HG02610 (cell line): ENCODE data around the gene PREPL.
"Not testable (repeated sequence)": the region's sequence is repeated elsewhere in the genome, so short reads cannot be mapped to it uniquely, and the experiment has no call there.

Source experiments
- ATAC-seq: cut with Tn5 transposase; IDR thresholded peaks from one replicate; pipeline ENCODE4 v1.9.1; 2021; ENCODE audit warnings: mild to moderate bottlenecking, moderate library complexity; ENCODE audit not compliant: unreplicated experiment

PREPL gene

GRCh38 chr2:44361330-44362206 lies at the start of gene PREPL, which contains the start of gene CAMKMT:
PREPL (minus strand) TSS chr2:44361494; CDS start chr2:44346342, 15,152 bp downstream.
CAMKMT (plus strand) TSS chr2:44361947.
- ATAC-seq: peak; percentile 70

- ATAC-seq: no peak
Observed at GRCh38 chr2:44398243-44398897, 37.1 kb upstream of the PREPL start.

GRCh38 chr2:44397447-44398175 lies 36.3 kb upstream of the PREPL start:
- no peak for ATAC-seq

- no peak for ATAC-seq
Observed at GRCh38 chr2:44392338-44392943, 31.1 kb upstream of the PREPL start.

- no peak for ATAC-seq
Observed at GRCh38 chr2:44389895-44390294, 28.6 kb upstream of the PREPL start.

GRCh38 chr2:44388877-44389276 lies 27.6 kb upstream of the PREPL start:
- no peak for ATAC-seq

- ATAC-seq: not testable (repeated sequence)
Observed at GRCh38 chr2:44385226-44385625, 23.9 kb upstream of the PREPL start.

DNA sequence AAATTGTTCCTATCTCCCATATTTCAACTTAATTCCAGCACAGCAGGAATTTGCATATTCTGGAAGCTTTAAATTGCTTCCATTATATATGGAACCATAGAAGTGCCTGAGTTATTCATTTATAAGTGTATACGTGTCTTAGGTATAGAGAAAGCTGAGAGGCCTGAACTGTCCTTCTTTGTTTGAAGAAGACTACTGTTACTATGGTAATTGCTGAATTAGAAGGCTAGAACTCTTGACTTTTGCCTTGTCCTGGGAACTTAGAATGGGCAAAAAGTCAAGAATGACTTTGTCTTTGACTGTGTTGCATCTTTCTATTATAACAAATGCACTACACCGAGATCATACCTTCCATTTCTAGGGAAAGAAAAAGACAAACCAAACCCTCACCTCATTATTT lies 16.2 kb upstream of the PREPL start:
- ATAC-seq: no peak

GRCh38 chr2:44372246-44372645 lies 11.0 kb upstream of the PREPL start:
- ATAC-seq: no peak

- no peak for ATAC-seq
Observed at GRCh38 chr2:44371445-44371844, 10.2 kb upstream of the PREPL start.

GRCh38 chr2:44369392-44369791 lies 8.1 kb upstream of the PREPL start:
- ATAC-seq: no peak

DNA sequence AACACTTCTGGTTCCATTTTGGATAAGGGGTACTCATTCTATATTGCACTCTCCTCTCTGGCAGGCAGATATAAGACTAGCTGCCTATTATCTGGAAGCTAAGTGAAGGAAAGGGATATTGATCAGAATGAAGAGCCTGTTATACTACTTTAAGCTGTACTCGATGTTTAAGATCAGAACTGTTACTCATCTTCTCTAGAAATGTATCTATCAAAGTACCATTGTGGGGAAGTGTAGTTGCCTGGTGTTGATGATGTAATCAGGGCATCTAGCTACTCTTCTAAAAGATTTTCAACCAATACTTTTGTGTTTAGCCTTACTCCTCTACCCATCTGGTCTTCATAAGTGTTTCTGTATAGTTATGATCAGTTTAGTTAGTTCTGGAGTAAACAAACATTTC lies 6.3 kb upstream of the PREPL start:
- no peak for ATAC-seq

DNA sequence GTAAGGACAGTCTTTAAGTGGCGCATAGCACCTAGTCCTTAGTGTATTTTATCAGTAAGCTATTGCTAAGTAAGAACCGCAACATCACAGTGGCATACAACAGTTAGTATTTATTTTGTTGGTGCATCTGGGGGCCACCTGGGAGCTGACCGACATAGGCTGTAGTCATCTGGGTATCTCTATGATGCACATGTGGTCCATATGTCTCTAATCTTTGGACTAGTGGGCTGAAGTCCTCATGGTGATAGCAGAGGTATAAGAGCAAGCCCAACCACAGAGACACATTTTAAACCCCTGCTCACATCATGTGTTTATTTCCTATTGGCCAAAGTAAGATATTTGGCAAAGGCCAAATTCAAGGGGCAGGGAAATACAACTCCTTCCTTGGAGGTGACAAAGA lies 3.3 kb upstream of the PREPL start:
- no peak for ATAC-seq

DNA sequence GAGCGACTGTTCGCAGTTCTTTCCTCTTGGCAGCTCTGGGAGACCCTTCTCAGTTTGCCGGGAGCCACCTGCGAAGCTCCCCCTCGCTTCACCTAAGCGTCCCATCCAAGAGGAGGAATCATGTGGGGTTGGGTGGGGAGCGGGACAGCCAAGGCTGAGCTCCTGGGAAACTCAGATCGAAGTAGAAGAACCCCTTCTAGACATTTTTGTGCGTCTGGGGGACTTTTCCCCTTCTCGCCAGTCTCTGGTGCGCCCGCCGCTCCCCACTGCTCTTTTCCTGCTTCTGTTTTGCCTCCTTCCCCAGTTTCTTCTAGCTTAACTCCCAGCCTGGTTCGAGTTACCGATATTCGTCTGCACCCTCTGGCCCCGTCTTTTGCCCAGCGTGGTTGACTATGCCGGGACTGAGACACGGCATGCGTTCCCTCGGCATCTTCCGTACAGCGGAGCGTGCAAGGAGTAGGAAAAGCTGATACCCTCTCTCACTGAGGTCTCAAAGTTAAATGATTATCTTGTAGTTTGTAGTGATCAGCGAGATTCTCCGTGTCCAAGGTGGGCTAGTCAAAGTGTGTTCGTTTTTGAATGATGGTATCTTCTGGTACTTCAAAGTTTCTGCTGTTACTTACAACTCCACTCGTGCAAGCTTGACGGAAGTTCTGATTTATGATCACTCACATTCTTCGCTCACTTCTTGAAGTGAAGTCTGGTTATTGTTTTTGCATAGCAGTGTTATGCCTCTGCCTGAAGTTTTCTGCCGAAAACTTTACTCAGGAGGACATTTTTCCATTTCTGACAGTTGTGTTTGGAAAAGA lies 1.1 kb upstream of the PREPL start:
- ATAC-seq: peak; percentile 24

- peak; percentile 12 for ATAC-seq
Observed at GRCh38 chr2:44360749-44361329, 455 bp downstream of the PREPL start.

GRCh38 chr2:44358503-44358902 lies 2.8 kb downstream of the PREPL start:
- ATAC-seq: peak; percentile 43

- ATAC-seq: no peak
Observed at GRCh38 chr2:44354761-44355160, 6.5 kb downstream of the PREPL start.

GRCh38 chr2:44352510-44352909 lies 8.8 kb downstream of the PREPL start:
- no peak for ATAC-seq

GRCh38 chr2:44351676-44352075 lies 9.6 kb downstream of the PREPL start:
- no peak for ATAC-seq

DNA sequence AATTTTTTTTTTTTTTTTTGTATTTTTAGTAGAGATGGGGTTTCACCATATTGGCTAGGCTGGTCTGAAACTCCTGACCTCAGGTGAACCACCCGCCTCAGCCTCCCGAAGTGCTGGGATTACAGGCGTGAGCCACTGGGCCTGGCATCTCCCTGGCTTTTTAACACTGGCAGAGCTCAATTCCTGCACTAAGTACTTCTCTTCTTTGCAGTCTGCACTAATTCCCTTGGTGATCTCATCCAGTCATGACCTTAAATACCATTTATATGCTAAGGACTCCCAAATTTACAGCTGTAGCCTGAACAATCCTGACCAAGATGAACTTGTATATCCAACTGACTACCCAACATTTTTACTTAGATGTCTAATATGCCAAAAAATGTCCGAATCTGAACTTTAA lies 10.2 kb downstream of the PREPL start:
- no peak for ATAC-seq
